GM13976 (cell line): Measurements from ENCODE around the gene GLT6D1.

ENCODE experiments used
- DNase-seq: peaks from one replicate; pipeline ENCODE4 v3.0.0; 2012; ENCODE audit warnings: low spot score
- in situ Hi-C: fragments of 300-500 bp; cut with MboI; formaldehyde crosslinking; loops from one replicate; pipeline ENCODE4 v1.12.0; 2022; ENCODE audit warnings: low sequenced_read_pairs, mixed read lengths, inconsistent platforms; ENCODE audit not compliant: unreplicated experiment
- TF ChIP-seq, protein P1 (sequence below): IDR thresholded peaks from 2 replicates; pipeline ENCODE4 v1.5.1; 2012; ENCODE audit warnings: borderline replicate concordance, mild to moderate bottlenecking; ENCODE audit not compliant: insufficient read depth; ENCODE audit errors: extremely low read depth, missing control alignments, control extremely low read depth

Gene GLT6D1

DNA sequence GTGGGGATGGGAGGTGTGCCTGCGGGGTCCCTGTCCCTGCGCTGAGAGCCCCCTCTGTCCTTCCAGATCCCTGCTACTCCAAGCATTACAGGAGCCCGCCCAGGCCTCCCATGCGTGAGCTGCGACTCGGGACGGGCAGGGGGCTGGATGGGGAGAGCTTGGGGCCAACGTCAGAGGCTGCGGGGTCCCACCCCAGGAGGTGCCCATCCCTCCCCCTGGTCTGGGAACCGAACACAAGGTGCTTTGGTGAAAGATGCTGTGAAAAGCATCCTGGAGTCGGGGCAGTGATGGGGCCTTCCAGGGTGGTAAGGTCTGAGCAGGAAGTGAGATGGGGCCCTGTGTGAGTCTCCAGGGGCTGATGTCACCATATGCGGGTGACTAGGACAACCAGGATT is 26.5 kb upstream of the GLT6D1 start:
- DNase-seq, result peak; percentile 26
- TF ChIP-seq, protein P1, sequence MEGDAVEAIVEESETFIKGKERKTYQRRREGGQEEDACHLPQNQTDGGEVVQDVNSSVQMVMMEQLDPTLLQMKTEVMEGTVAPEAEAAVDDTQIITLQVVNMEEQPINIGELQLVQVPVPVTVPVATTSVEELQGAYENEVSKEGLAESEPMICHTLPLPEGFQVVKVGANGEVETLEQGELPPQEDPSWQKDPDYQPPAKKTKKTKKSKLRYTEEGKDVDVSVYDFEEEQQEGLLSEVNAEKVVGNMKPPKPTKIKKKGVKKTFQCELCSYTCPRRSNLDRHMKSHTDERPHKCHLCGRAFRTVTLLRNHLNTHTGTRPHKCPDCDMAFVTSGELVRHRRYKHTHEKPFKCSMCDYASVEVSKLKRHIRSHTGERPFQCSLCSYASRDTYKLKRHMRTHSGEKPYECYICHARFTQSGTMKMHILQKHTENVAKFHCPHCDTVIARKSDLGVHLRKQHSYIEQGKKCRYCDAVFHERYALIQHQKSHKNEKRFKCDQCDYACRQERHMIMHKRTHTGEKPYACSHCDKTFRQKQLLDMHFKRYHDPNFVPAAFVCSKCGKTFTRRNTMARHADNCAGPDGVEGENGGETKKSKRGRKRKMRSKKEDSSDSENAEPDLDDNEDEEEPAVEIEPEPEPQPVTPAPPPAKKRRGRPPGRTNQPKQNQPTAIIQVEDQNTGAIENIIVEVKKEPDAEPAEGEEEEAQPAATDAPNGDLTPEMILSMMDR, result no peak
- in situ Hi-C loops, result no loop called here

DNA sequence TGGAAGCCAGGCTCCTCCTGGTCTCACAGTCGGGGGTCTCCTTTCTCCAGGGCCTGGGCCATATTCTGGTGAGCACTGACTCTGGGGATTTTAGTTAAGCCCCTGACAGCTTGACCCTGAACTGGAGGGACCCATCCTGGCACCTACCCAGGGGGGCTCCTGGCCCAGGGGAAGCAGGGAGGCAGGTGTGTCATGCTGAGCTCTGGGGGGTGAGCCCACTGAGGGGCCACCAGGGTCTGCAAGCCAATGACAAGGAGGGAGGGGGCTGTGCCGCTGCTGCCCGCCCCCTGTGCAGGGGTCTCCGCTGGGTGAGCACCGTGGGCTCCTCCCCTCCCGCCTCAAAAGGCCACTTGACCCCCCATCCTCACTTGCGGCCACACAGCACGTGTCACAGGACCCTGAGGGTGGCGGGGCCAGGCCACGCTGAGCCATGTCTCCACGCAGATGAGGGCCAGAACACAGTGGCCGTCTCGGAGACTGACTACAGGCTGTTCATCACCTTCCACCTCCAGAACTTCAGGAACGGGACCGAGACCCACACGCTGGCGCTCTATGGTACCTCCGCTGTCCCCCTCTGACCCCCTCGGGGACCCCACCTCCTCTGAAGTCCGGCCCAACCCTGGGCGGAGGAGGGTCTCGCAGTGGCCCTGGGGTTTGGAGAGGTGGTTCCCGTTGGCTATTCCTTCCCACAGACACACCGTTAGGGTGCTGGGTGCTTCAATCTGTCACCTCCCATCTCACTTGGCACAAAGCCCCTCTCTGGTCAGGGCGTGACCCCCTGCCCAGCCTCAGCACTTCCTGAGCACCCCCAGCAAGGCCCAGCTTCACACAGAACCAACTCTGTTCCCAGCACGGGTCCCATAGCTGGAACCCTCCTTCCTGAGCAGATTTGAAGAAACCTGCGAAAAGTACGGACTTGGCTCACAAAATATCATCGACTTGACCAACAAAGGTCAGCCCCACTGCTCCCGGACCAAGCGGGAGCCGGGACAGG is 25.8 kb upstream of the GLT6D1 start:
- in situ Hi-C loops, result no loop called here
- TF ChIP-seq, protein P1, result no peak
- DNase-seq, result peak; percentile 19

DNA sequence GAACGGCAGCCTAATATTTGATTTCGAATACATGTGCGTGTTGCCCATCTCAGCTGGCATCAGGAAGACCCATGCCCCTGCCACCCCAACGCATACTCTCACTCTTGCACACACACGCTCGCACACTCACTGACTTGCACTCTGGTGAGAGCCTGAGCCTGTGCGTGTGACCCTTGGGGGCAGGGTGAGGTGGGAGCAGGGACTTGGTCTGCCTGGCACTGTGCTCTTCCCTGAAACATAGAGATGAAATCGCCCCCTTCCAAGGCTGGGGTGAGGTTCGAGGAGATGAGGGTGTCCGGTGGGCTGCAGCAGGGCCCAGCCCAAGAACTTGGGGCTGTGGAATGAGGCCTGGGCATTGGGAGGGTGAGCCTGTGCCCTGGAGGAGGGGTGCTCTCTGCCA is 24.9 kb upstream of the GLT6D1 start:
- in situ Hi-C loops, result no loop called here
- TF ChIP-seq, protein P1, result no peak
- no peak for DNase-seq

DNA sequence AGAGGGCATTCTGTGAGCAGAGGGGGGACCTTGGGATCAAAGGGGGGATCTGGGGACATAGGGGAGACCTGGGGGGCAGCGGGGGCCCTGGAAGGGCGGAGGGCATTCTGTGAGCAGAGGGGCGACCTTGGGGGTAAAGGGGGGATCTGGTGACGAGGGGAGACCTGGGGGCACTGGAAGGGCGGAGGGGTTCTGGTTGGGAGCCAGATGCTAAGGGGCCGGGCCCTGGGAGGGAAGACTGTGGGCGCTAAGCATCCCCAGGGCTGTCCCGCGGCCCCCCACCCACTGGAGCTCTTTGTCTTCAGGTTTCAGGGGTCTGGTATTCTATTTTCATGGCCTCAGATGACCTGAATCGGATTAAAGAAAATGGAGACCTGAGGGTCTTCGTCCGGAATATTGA is 24.5 kb upstream of the GLT6D1 start:
- TF ChIP-seq, protein P1, result no peak
- in situ Hi-C loops, result no loop called here

DNA sequence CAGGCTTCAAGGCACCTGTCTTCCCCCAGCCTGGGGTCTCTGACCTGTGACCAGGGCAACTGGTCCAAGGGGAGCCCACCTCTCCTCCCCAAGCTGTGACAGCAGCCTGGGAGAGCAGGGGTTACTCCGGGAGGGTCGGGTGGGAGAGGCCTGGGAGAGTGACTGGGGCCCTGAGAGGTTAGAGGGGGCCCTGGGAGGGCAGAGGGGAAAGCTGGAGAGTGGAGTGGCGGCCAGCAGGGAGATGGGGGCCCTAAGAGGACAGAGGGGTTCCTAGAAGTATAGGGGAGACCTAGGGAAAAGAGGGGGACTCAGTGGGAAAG is 24.1 kb upstream of the GLT6D1 start:
- in situ Hi-C loops, result no loop called here
- peak; percentile 17 for DNase-seq

More for the DNA sequence above, 24.5 kb upstream of the GLT6D1 start:
- DNase-seq, result peak; percentile 13

DNA sequence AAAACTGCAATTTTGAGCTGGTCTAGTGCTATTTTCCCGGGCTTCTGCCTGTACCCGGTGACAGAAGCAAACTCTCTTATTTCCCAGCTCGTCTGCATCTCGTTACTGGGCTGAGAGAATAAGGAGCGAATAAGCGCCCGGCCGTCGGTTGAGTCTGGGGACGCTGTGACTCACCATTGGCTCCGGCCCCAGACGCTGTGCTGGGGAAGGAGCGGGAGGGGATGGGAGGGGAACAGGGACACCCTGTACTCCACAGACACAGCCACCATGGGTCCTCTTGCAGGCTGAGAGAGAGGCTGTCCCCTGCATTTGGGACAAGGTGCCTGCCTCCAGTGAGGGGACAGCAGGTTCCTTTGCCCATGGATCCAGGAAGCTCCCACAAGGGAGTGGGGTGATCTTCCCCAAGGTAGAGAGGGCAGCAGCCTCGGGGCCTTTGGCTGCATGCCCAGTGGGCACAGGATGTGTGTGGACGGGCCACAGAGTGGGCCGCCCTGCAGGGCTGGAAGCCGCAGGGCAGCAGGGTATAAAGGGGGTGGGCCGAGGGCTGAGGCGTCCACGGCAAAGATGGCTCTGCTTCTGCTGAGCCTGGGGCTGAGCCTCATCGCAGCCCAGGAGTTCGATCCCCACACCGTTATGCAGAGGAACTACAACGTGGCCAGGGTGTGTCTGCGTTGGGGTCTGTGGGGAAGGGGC is 23.6 kb upstream of the GLT6D1 start, which contains the start of gene LCN9:
Gene LCN9 (plus strand): TSS at position 552 of the 693 bp plus-strand sequence. CDS start 13 bp downstream, at position 565.
- TF ChIP-seq, protein P1, result no peak
- no peak for DNase-seq
- in situ Hi-C loops, result no loop called here

More for the DNA sequence above, 24.1 kb upstream of the GLT6D1 start:
- TF ChIP-seq, protein P1, result no peak
